HG03439 (cell line): ENCODE measurements around the gene TIMM23.
"Not testable (repeated sequence)": the region's sequence is repeated elsewhere in the genome, so short reads cannot be mapped to it uniquely, and the experiment has no call there.

Experiments
- ATAC-seq: cut with Tn5 transposase; IDR thresholded peaks from one replicate; pipeline ENCODE4 v1.9.1; 2021; ENCODE audit warnings: mild to moderate bottlenecking, moderate library complexity; ENCODE audit not compliant: unreplicated experiment

The TIMM23 gene

GRCh38 chr10:45985590-45985989, 13.3 kb downstream of the TIMM23 start:
- not testable (repeated sequence) for ATAC-seq

DNA sequence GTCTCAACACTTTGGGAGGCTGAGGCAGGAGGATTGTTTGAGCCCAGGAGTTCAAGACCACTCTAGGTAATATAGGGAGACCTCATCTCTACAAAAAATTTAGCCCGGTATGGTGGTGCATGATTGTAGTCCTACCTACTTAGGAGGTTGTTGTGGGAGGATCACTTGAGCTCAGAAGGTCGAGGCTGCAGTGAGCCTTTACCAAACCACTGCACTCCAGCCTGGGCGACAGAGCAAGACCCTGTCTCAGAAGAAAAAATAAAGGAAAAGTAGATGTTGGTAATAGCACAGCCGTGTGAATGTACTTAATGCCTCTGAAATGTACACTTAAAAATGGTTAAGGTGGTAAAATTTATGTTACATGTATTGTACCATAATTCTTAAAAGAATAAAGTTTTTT, 25.3 kb downstream of the TIMM23 start:
- ATAC-seq, result no peak

DNA sequence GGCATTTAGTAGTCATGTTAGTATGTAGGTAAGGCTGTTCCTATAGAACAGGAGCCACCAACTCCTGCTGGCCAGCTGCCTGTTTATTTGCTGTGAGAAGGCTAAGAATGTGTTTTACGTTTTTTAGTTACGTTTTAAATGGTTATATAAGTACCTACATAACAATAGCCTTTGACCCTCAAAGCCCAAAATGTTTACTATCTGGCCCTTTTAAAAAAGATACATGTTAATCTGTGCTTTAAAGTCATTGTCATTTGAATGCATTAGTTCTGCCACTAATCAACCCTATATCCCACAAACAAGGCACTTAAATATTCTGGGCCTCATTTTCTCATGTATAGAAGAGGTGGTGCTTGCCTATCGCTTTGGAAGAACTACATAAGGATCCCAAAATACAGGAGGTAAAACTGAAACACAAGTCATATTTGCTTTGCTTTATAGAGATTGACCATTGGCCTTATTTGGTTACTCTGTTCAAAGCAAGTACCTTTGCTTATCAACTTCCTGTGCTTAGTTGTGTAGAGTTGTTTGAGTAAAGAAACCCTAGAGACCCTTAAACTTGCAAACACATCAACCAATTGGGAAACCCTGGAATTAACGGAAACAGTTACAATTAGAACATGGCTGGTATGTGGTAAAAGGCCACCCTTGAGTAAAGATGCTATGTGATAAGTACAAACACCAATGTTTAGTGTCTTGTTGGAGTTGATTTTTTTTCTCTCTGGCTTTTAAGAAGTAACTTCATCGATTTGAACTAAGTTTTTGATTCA, 25.9 kb downstream of the TIMM23 start:
- ATAC-seq, result no peak

GRCh38 chr10:45999955-46000354, 27.7 kb downstream of the TIMM23 start:
- not testable (repeated sequence) for ATAC-seq

GRCh38 chr10:46000538-46000937, 28.2 kb downstream of the TIMM23 start:
- no peak for ATAC-seq

DNA sequence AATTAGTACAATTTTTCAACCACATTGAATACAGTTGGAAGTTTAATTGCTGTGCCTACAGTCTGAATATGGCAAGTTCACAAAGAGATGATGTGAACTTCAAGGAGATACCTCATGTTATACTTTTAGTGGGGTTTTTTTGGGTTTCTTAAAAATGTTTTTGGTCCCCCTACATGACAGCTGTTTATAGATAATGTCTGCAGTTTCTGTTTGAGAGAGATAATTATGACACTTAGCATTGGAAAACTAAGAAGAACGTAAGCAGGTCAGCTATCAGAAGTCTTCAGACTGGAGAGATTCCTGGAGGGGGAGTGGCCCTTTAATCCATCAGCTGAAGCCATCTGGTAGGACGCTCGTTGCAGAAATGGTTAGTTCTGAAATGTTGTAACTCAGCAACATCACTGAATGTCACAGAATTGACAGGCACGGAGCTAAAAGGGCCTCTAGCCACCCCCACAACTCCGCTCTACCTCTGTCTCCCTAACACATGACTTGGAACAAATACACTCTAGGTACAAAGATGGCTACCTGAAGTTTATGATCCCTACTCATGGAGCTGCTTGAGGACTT, 29.0 kb downstream of the TIMM23 start:
- ATAC-seq, result no peak

DNA sequence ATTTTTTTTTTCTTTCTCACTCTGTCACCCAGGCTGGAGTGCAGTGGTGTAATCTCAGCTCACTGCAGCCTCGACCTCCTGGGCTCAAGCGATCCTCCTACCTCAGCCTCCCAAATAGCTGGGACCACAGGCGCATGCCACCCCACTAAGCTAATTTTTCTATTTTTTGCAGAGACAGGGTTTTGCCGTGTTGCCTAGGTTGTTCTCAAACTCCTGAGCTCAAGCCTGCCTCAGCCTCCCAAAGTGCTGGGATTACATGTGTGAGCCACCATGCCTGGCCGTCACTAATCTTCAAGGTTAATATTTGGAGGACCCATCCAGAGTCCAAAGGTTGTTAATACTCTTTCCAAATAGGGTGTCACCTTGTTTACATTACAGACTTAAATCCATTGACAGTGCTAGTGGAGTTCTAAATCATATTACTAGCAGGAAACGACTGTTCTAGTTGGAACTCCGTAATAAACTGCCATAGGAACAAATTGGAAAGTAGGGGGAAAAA, 29.9 kb downstream of the TIMM23 start:
- not testable (repeated sequence) for ATAC-seq

- no peak for ATAC-seq
Measured at GRCh38 chr10:46002916-46003693, 30.8 kb downstream of the TIMM23 start.

DNA sequence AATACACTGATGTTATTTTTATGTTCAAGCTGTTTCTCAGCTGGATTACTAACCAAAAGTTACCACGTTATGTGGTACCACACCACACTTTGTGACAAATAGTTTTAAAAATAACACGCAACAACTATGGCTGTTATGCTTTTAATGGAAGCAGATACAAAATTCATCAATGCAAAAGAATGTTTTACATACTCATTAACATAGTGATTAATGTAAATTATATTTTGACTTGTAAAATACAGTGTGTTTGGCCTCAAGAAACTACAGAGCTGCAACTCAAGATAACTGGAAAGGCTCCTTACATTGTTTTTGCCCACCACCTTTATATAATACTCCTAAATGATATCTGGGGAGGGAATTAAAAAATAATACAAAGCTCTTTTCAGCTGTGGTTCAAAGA, 32.7 kb downstream of the TIMM23 start:
- ATAC-seq, result no peak

DNA sequence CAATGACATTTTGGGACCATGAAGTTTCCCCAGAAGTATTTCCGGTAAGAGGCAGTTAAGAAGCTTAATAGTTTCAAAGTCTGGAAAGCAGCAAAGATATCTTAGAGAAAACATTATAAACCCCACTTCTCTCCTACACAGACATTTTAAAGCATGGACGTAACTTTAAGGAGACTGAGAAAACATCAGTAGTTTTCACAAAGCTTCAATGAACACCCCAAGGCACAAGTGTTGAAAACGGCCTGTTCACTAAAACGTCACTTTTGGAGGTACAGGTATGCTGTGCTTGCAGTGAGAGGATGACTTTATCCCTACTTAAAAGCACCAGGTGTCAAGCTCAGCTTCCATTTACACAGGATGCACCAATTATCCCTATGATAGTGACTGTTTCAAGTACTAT, 33.1 kb downstream of the TIMM23 start:
- ATAC-seq, result no peak

DNA sequence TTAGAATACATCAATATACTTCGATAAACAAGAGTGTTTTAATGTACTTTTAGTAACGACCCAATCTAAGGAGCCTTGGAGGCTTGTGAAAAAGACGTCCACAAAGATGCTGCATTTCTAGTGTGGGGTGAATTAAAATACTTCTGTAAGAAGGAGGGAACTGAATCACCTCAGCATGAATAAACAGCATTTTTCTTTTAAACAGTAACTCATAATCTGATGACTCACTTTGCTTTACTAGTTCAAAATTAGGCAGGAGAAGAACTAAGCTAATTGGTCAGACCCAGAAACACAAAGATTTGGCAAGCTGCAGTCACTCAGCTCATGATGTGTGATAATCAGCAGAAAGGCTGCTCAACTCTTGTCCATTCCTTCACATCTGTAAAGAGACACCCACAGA, 33.9 kb downstream of the TIMM23 start:
- no peak for ATAC-seq

DNA sequence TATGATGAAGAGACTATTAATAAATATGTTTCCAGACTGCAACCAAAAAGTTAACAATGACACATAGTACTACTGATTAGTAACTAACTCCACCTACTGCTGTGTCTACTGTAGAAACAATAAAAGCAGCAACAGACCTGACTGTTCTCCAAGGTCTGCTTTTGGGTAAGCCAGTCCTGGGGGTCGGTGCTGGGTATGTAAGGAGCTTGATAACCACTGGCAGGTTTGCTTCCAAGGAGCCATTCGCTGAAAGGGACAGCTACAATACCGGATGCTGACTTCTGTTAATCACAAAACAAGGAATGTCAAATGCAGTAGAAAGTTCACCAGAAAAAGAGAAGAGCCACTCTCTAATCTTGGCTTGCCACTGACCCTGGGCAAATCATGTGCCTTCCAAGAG, 40.5 kb downstream of the TIMM23 start:
- ATAC-seq, result no peak

GRCh38 chr10:46014206-46014605, 41.9 kb downstream of the TIMM23 start:
- ATAC-seq, result no peak

- no peak for ATAC-seq
Measured at GRCh38 chr10:46014683-46015405, 42.6 kb downstream of the TIMM23 start.

DNA sequence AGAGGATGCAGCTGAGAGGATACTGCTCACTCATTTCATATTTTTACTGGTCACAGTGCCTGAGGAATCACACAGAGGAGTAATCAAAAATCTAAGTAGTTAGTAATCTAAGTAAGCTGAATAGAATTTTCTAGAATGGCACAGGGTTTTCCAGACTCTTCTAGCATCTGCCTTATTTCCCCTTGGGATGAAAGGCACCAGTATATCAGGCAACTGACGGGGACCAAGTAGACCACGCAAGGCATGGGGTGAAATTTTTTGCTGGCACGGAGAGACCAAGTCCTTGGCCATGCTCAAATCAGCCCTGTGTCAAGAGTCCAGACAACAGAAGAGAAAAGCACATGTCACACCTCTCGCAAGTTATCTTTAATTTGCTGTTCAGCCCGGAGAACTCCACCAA, 43.9 kb downstream of the TIMM23 start:
- ATAC-seq, result no peak

DNA sequence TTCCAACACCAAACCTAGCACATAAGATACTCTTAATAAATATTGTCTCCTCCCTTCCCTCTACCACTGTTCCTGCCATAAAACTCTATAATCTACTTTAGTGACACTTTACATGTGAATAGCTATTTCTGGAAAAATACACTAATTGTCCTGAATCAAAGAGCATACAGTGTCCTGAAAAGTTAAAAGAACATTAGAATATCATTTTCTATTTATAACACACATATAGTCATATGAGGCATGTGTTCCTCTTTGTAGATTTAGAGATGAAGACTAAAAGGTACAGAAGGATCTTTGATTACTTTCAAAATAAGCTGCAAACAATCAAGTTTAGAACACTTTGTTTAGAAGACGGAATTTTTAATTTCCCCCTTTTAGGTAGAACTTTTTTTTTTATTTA, 44.5 kb downstream of the TIMM23 start:
- ATAC-seq, result no peak

DNA sequence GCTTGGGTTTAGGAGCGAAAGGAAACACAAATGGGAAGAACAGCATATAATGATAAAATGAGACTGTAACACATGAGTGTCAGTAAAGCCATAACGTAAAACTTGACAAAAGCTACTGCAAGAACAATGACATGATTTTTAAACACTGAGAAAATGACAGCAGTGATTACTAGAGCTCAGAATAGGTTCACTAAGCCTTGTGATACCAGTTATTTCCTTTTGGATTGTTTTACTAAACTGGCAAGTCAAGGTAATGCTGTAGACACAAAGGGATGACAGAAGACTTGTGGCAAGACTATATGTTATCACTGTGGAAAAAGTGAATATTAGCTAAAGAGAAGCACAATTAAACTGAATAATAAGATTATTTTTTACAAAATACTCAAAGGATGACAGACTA, 45.4 kb downstream of the TIMM23 start:
- no peak for ATAC-seq

- no peak for ATAC-seq
Measured at GRCh38 chr10:46018453-46019176, 46.3 kb downstream of the TIMM23 start.

GRCh38 chr10:46019177-46019528, 46.9 kb downstream of the TIMM23 start:
- ATAC-seq, result no peak

DNA sequence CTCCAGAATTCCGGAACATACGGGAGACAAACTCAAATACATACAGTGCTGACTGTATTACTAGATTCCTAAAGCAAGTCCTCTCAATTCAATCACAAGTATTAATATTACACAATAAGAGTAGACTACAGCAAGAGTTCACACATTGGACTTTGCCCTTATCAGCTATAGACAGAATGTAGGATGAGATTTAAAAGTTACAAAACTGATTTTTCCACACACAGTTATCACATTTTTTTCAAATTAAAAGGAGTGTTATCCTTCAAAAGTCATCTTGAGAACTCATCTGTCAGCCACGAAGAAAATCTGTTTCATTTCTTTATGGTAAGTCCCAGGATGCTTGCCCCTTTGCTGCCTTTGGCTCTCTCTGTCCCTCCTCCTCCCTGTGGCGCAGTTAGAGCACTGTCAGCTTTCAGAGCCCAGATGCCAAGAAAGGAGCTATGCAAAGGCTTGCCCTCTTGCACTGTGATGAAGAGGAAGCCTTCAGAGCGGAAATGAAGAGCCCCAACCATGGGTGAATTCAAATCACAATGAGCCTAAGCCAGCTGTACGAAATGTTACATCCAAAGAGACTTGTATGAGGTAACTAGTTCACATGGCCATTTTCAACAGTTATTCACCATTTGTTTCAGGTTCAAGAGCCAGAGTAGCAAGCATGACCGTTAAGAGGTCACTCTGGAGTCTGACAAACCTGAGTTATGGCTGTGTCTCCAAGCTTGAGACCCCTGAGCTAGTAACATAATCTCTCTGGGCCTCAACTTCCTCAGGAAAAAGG, 47.5 kb downstream of the TIMM23 start:
- ATAC-seq, result no peak
